Stomach (tissue), 9 donors: ENCODE results near the gene COL5A1. TPM values are rescaled to one million over a fixed set of nuclear protein-coding genes. Genes with fewer than 3 reads are reported as not detected.

Experiments
- DNase-seq, 2 donors: peaks; one replicate each; pipeline versions ENCODE4 v3.0.0 to v3.0.0-alpha.2; 2013 to 2019
- H3K27ac ChIP-seq, 5 donors: fragments of 200-600 bp in 4 of 5; sonication (generic) in 4 of 5; one replicate each; pipeline ENCODE4 v1.5.1; 2013 to 2019; ENCODE audit warnings: mild to moderate bottlenecking in 1 of 5, moderate library complexity in 1 of 5
- H3K27me3 ChIP-seq, 3 donors: fragments of 200-600 bp; sonication (generic); one replicate each; pipeline ENCODE4 v1.5.1; 2017 to 2019; ENCODE audit warnings: mixed run types in 1 of 3
- H3K36me3 ChIP-seq, 4 donors: fragments of 200-600 bp; sonication (generic); 1 replicate in 3 of 4; 2 replicates in 1 of 4; pipeline ENCODE4 v1.5.1; 2016 to 2019
- H3K4me1 ChIP-seq, 4 donors: fragments of 200-600 bp; sonication (generic); one replicate each; pipeline ENCODE4 v1.5.1; 2016 to 2019
- H3K4me3 ChIP-seq, 4 donors: fragments of 200-600 bp; sonication (generic) in 3 of 4; one replicate each; pipeline ENCODE4 v1.5.1; 2016 to 2019; ENCODE audit warnings: mild to moderate bottlenecking in 1 of 4
- H3K9me3 ChIP-seq, 4 donors: fragments of 200-600 bp; sonication (generic); one replicate each; pipeline ENCODE4 v1.5.1; 2016 to 2019
- EP300 ChIP-seq: sonication (generic); formaldehyde crosslinking; IDR thresholded peaks from one replicate; pipeline ENCODE4 v1.6.1; 2017; ENCODE audit warnings: antibody characterized with exemption
- POLR2A ChIP-seq, 4 donors: fragments of 450-650 bp; IDR thresholded peaks; one replicate each; pipeline ENCODE4 v1.6.1; 2016; ENCODE audit warnings: antibody characterized with exemption in 4 of 4, control low read depth in 2 of 4, mild to moderate bottlenecking in 1 of 4, moderate library complexity in 1 of 4
- POLR2AphosphoS5 ChIP-seq, 3 donors: sonication (generic); formaldehyde crosslinking; IDR thresholded peaks; one replicate each; pipeline ENCODE4 v1.6.1; 2016; ENCODE audit warnings: antibody characterized with exemption in 3 of 3
- WGBS, 5 donors: extraction: QIAGEN DNeasy Blood & Tissue Kit in 3 of 5; methylation state at CpG; one replicate each; pipeline versions ENCODE4 v1.1.5 to v1.1.7; 2013 to 2018; 5-methylcytosine and 5-hydroxymethylcytosine counted together
- intact Hi-C: fragments of 100-400 bp; cut with DNase I; formaldehyde crosslinking; loops from one replicate; pipeline ENCODE4 v1.15.1; 2023; ENCODE audit warnings: low total_unique reads
- polyA plus RNA-seq, 3 donors: library from polyadenylated mRNA; stranded (reverse); fragments of 200-250 nt; gene quantifications; one replicate each; pipeline ENCODE4 v1.2.3, GENCODE V29; 2013
- small RNA-seq, 4 donors: library from RNA; depleted of rRNA; stranded (forward); fragments of <200 nt; gene quantifications; one replicate each; pipeline ENCODE3, GENCODE V24; 2016
- total RNA-seq, 5 donors: library from RNA; depleted of rRNA; stranded (reverse); fragments of >200 nt; gene quantifications; one replicate each; pipeline versions ENCODE4 v1.1.0 to v1.2.3, GENCODE V29; 2014 to 2016
- TF ChIP-seq, protein P1 (sequence below), 7 experiments: fragments of 450-650 bp in 4 of 7; fragments of 200-600 bp in 3 of 7; sonication (generic) in 3 of 7; IDR thresholded peaks; one replicate each; pipeline ENCODE4 v1.5.1; 2016 to 2019; ENCODE audit warnings: antibody characterized with exemption in 7 of 7, control low read depth in 2 of 7, mild to moderate bottlenecking in 1 of 7
- donor health status: healthy with polysubstance abuse.
- donor health status: Bipolar disorder and iron deficiency.
- donor health status: healthy.

The COL5A1 gene
- total and polyA plus RNA-seq, 8 donors: 7.3 to 205 (median 26.4) TPM

DNA sequence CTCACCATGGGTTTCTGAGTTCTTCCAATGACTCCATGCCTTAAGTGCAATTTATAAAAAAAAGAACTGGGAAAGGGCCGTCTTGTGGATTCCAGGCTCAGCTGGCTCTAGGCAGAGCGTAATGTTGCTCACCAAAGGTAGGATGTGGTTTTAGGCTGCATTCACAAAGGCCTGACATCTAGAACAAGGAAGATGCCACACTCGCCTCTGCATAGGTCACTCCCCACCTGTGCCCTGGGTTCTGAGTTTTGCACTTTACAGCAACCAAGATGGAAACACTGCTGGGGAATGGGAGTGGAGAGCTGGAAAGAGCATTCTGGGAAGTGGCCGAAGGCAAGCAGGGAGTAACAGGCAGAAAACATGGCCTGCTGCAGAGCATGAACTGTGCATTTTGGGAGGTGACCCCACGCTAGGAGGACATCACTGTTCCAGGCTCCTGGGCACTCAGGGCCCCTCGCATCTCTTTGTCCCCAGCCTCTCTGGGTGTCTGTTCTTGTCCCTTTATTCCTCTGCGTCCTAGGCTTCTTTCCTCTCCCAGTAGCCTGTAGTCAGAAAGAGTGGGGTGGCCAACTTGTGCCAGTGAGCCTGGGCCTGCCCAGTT, 251.3 kb downstream of the COL5A1 start:
- H3K36me3 ChIP-seq: no peaks in the 10 kb centered on the region
- peak in 1 of 2 donors; percentile 4 for DNase-seq
- peaks cover 0 to 36% (median 4%) of the 10 kb centered on the region in 3 donors for H3K27me3 ChIP-seq
- no peak for TF ChIP-seq POLR2A (IDR thresholded peaks at IDR 0.05)
- TF ChIP-seq POLR2AphosphoS5 (IDR thresholded peaks at IDR 0.05): no peak
- TF ChIP-seq, protein P1, sequence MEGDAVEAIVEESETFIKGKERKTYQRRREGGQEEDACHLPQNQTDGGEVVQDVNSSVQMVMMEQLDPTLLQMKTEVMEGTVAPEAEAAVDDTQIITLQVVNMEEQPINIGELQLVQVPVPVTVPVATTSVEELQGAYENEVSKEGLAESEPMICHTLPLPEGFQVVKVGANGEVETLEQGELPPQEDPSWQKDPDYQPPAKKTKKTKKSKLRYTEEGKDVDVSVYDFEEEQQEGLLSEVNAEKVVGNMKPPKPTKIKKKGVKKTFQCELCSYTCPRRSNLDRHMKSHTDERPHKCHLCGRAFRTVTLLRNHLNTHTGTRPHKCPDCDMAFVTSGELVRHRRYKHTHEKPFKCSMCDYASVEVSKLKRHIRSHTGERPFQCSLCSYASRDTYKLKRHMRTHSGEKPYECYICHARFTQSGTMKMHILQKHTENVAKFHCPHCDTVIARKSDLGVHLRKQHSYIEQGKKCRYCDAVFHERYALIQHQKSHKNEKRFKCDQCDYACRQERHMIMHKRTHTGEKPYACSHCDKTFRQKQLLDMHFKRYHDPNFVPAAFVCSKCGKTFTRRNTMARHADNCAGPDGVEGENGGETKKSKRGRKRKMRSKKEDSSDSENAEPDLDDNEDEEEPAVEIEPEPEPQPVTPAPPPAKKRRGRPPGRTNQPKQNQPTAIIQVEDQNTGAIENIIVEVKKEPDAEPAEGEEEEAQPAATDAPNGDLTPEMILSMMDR (IDR thresholded peaks at IDR 0.05): no peak
- no peak for TF ChIP-seq EP300
- no peaks in the 10 kb centered on the region for H3K9me3 ChIP-seq
- no peak overlapping the region for H3K27ac ChIP-seq
- 76 to 89% (median 82%) methylated on average over 7 of the region's 7 CpGs for WGBS, 5 donors
- peaks cover 0 to 7% (median 0%) of the 10 kb centered on the region in 4 donors for H3K4me1 ChIP-seq
- intact Hi-C loops: no loop called here
- H3K4me3 ChIP-seq: no peak overlapping the region

Small RNA genes lying within 50 kb of the gene (small RNA-seq; reads per million reads assigned to genes)
- 0 reads per million in 4 donors for gene AL603650.1
- gene MIR3689A: 0 reads per million in 4 donors
- 0 reads per million in 4 donors for gene MIR3689B
- 0 reads per million in 4 donors for gene MIR3689C
- 0 reads per million in 4 donors for gene MIR3689D1
- gene MIR3689D2: 0 reads per million in 4 donors
- gene MIR3689E: 0 reads per million in 4 donors
- gene MIR3689F: 0 reads per million in 4 donors

Other genes starting within 250 kb of the COL5A1 start
- not detected for gene FCN2, start 239.0 kb downstream of the COL5A1 start, total RNA-seq
- under 1 TPM in 1 of 3 donors, not detected in 2; 0.13 TPM for gene FCN2, start 239.0 kb downstream of the COL5A1 start, polyA plus RNA-seq